HEK293 (cell line): ENCODE measurements around the gene CDHR5.

Experiments used
- BCL11B ChIP-seq: fragments of 450-650 bp; formaldehyde crosslinking; IDR thresholded peaks from 2 replicates; pipeline ENCODE4 v1.5.1; 2016; ENCODE audit warnings: low read depth, missing biosample characterization, missing genetic modification characterization
- FEZF1 ChIP-seq: fragments of 450-650 bp; formaldehyde crosslinking; IDR thresholded peaks from 2 replicates; pipeline ENCODE4 v1.5.1; 2016; ENCODE audit warnings: missing biosample characterization, missing genetic modification characterization
- GLI4 ChIP-seq: fragments of 450-650 bp; formaldehyde crosslinking; IDR thresholded peaks from 2 replicates; pipeline ENCODE4 v1.5.1; 2016; ENCODE audit warnings: missing biosample characterization, missing genetic modification characterization
- GLIS1 ChIP-seq: fragments of 450-650 bp; formaldehyde crosslinking; IDR thresholded peaks from 2 replicates; pipeline ENCODE4 v1.5.1; 2016; ENCODE audit warnings: missing biosample characterization, missing genetic modification characterization
- KLF7 ChIP-seq: fragments of 450-650 bp; formaldehyde crosslinking; IDR thresholded peaks from 2 replicates; pipeline ENCODE4 v1.5.1; 2016; ENCODE audit warnings: missing biosample characterization, missing genetic modification characterization, borderline replicate concordance
- KLF9 ChIP-seq: fragments of 450-650 bp; formaldehyde crosslinking; IDR thresholded peaks from 2 replicates; pipeline ENCODE4 v1.5.1; 2016; ENCODE audit warnings: missing biosample characterization, missing genetic modification characterization, low read depth
- SP3 ChIP-seq: fragments of 450-650 bp; formaldehyde crosslinking; IDR thresholded peaks from 2 replicates; pipeline ENCODE4 v1.5.1; 2016; ENCODE audit warnings: missing biosample characterization, missing genetic modification characterization
- SP7 ChIP-seq: fragments of 450-650 bp; formaldehyde crosslinking; IDR thresholded peaks from 2 replicates; pipeline ENCODE4 v1.5.1; 2016; ENCODE audit warnings: missing biosample characterization, missing genetic modification characterization
- ZBTB8A ChIP-seq: fragments of 450-650 bp; formaldehyde crosslinking; IDR thresholded peaks from 2 replicates; pipeline ENCODE4 v1.5.1; 2016; ENCODE audit warnings: missing biosample characterization, missing genetic modification characterization
- ZNF140 ChIP-seq: fragments of 450-650 bp; formaldehyde crosslinking; IDR thresholded peaks from 2 replicates; pipeline ENCODE4 v1.5.1; 2016; ENCODE audit warnings: missing biosample characterization, missing genetic modification characterization
- ZNF184 ChIP-seq: fragments of 450-650 bp; IDR thresholded peaks from 2 replicates; pipeline ENCODE4 v1.5.1; 2018; ENCODE audit warnings: missing biosample characterization, mild to moderate bottlenecking, missing genetic modification characterization
- ZNF211 ChIP-seq: fragments of 450-650 bp; formaldehyde crosslinking; IDR thresholded peaks from 2 replicates; pipeline ENCODE4 v1.5.1; 2016; ENCODE audit warnings: low read depth, missing biosample characterization, missing genetic modification characterization
- ZNF24 ChIP-seq: fragments of 450-650 bp; formaldehyde crosslinking; IDR thresholded peaks from 2 replicates; pipeline ENCODE4 v1.5.1; 2016; ENCODE audit warnings: missing biosample characterization, missing genetic modification characterization
- ZNF335 ChIP-seq: fragments of 450-650 bp; formaldehyde crosslinking; conservative IDR thresholded peaks from 2 replicates; pipeline ENCODE4 v1.5.1; 2016; ENCODE audit warnings: missing biosample characterization, missing genetic modification characterization
- ZNF341 ChIP-seq: fragments of 450-650 bp; formaldehyde crosslinking; IDR thresholded peaks from 2 replicates; pipeline ENCODE4; 2016; ENCODE audit warnings: low read depth, missing biosample characterization, missing genetic modification characterization
- ZNF561 ChIP-seq: fragments of 450-650 bp; IDR thresholded peaks from 2 replicates; pipeline ENCODE4 v1.5.1; 2018; ENCODE audit warnings: missing biosample characterization, missing genetic modification characterization, borderline replicate concordance
- ZNF629 ChIP-seq: fragments of 450-650 bp; formaldehyde crosslinking; IDR thresholded peaks from 2 replicates; pipeline ENCODE4 v1.5.1; 2017; ENCODE audit warnings: missing biosample characterization, missing genetic modification characterization
- ZNF768 ChIP-seq: fragments of 450-650 bp; formaldehyde crosslinking; IDR thresholded peaks from 2 replicates; pipeline ENCODE4 v1.5.1; 2018; ENCODE audit warnings: missing biosample characterization, mild to moderate bottlenecking, missing genetic modification characterization
- ZNF843 ChIP-seq: fragments of 450-650 bp; formaldehyde crosslinking; IDR thresholded peaks from 2 replicates; pipeline ENCODE4 v1.5.1; 2016; ENCODE audit warnings: missing biosample characterization, missing genetic modification characterization
- ZXDB ChIP-seq: fragments of 450-650 bp; formaldehyde crosslinking; IDR thresholded peaks from 2 replicates; pipeline ENCODE4 v1.5.1; 2016; ENCODE audit warnings: missing biosample characterization, missing genetic modification characterization
- TF ChIP-seq, protein P1 (sequence below): fragments of 450-650 bp; formaldehyde crosslinking; conservative IDR thresholded peaks from 2 replicates; pipeline ENCODE4 v1.5.1; 2016; ENCODE audit warnings: low read depth, missing biosample characterization, missing genetic modification characterization
- TF ChIP-seq, protein P2 (sequence below): fragments of 450-650 bp; formaldehyde crosslinking; IDR thresholded peaks from 2 replicates; pipeline ENCODE4 v1.5.1; 2016; ENCODE audit warnings: missing biosample characterization, missing genetic modification characterization
- TF ChIP-seq, protein P3 (sequence below): fragments of 450-650 bp; formaldehyde crosslinking; conservative IDR thresholded peaks from 2 replicates; pipeline ENCODE4 v1.5.1; 2016; ENCODE audit warnings: low read depth, missing biosample characterization, missing genetic modification characterization

CDHR5 gene

GRCh38 chr11:575996-576768 is 48.6 kb downstream of the CDHR5 start, which contains the start of gene PHRF1 (continued):
- TF ChIP-seq, protein P1, sequence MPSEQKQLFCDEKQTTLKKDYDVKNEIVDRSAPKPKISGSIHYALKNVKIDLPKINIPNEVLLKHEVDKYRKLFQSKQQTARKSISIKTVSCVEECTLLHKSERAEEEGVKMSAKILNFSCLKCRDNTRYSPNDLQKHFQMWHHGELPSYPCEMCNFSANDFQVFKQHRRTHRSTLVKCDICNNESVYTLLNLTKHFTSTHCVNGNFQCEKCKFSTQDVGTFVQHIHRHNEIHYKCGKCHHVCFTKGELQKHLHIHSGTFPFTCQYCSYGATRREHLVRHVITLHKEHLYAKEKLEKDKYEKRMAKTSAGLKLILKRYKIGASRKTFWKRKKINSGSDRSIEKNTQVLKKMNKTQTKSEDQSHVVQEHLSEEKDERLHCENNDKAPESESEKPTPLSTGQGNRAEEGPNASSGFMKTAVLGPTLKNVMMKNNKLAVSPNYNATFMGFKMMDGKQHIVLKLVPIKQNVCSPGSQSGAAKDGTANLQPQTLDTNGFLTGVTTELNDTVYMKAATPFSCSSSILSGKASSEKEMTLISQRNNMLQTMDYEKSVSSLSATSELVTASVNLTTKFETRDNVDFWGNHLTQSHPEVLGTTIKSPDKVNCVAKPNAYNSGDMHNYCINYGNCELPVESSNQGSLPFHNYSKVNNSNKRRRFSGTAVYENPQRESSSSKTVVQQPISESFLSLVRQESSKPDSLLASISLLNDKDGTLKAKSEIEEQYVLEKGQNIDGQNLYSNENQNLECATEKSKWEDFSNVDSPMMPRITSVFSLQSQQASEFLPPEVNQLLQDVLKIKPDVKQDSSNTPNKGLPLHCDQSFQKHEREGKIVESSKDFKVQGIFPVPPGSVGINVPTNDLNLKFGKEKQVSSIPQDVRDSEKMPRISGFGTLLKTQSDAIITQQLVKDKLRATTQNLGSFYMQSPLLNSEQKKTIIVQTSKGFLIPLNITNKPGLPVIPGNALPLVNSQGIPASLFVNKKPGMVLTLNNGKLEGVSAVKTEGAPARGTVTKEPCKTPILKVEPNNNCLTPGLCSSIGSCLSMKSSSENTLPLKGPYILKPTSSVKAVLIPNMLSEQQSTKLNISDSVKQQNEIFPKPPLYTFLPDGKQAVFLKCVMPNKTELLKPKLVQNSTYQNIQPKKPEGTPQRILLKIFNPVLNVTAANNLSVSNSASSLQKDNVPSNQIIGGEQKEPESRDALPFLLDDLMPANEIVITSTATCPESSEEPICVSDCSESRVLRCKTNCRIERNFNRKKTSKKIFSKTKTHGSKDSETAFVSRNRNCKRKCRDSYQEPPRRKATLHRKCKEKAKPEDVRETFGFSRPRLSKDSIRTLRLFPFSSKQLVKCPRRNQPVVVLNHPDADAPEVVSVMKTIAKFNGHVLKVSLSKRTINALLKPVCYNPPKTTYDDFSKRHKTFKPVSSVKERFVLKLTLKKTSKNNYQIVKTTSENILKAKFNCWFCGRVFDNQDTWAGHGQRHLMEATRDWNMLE: peak; percentile 75
- no peak; the same call in 1 of the 2 replicates for TF ChIP-seq GLIS1 (tag by site-specific recombination)
- TF ChIP-seq KLF9 (tag by site-specific recombination): peak; percentile 55; the same call in 1 of the 2 replicates
- TF ChIP-seq FEZF1 (tag by site-specific recombination): peak; percentile 41; the same call in 1 of the 2 replicates
- TF ChIP-seq, protein P2, sequence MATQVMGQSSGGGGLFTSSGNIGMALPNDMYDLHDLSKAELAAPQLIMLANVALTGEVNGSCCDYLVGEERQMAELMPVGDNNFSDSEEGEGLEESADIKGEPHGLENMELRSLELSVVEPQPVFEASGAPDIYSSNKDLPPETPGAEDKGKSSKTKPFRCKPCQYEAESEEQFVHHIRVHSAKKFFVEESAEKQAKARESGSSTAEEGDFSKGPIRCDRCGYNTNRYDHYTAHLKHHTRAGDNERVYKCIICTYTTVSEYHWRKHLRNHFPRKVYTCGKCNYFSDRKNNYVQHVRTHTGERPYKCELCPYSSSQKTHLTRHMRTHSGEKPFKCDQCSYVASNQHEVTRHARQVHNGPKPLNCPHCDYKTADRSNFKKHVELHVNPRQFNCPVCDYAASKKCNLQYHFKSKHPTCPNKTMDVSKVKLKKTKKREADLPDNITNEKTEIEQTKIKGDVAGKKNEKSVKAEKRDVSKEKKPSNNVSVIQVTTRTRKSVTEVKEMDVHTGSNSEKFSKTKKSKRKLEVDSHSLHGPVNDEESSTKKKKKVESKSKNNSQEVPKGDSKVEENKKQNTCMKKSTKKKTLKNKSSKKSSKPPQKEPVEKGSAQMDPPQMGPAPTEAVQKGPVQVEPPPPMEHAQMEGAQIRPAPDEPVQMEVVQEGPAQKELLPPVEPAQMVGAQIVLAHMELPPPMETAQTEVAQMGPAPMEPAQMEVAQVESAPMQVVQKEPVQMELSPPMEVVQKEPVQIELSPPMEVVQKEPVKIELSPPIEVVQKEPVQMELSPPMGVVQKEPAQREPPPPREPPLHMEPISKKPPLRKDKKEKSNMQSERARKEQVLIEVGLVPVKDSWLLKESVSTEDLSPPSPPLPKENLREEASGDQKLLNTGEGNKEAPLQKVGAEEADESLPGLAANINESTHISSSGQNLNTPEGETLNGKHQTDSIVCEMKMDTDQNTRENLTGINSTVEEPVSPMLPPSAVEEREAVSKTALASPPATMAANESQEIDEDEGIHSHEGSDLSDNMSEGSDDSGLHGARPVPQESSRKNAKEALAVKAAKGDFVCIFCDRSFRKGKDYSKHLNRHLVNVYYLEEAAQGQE (tag by site-specific recombination): 0 out of 2 replicates have a peak, but pooled peaks have one; percentile 22
- no peak for TF ChIP-seq ZNF768 (tag by site-specific recombination)
- peak; percentile 72 for TF ChIP-seq ZNF341 (tag by site-specific recombination)
- TF ChIP-seq ZNF561 (tag by site-specific recombination): 0 out of 2 replicates have a peak, but pooled peaks have one; percentile 26
- peak; percentile 41; the same call in 1 of the 2 replicates for TF ChIP-seq ZBTB8A
- 0 out of 2 replicates have a peak, but pooled peaks have one; percentile 38 for TF ChIP-seq GLI4 (tag by site-specific recombination)
- TF ChIP-seq ZNF184 (tag by site-specific recombination): 0 out of 2 replicates have a peak, but pooled peaks have one; percentile 35
- no peak for TF ChIP-seq ZNF211 (tag by site-specific recombination)
- peak; percentile 69 for TF ChIP-seq ZNF629 (tag by site-specific recombination)
- TF ChIP-seq, protein P3, sequence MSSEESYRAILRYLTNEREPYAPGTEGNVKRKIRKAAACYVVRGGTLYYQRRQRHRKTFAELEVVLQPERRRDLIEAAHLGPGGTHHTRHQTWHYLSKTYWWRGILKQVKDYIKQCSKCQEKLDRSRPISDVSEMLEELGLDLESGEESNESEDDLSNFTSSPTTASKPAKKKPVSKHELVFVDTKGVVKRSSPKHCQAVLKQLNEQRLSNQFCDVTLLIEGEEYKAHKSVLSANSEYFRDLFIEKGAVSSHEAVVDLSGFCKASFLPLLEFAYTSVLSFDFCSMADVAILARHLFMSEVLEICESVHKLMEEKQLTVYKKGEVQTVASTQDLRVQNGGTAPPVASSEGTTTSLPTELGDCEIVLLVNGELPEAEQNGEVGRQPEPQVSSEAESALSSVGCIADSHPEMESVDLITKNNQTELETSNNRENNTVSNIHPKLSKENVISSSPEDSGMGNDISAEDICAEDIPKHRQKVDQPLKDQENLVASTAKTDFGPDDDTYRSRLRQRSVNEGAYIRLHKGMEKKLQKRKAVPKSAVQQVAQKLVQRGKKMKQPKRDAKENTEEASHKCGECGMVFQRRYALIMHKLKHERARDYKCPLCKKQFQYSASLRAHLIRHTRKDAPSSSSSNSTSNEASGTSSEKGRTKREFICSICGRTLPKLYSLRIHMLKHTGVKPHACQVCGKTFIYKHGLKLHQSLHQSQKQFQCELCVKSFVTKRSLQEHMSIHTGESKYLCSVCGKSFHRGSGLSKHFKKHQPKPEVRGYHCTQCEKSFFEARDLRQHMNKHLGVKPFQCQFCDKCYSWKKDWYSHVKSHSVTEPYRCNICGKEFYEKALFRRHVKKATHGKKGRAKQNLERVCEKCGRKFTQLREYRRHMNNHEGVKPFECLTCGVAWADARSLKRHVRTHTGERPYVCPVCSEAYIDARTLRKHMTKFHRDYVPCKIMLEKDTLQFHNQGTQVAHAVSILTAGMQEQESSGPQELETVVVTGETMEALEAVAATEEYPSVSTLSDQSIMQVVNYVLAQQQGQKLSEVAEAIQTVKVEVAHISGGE (tag by site-specific recombination): peak; percentile 95
- peak; percentile 89 for TF ChIP-seq SP3 (tag by site-specific recombination)
- TF ChIP-seq KLF7 (tag by site-specific recombination): peak; percentile 43; the same call in 1 of the 2 replicates
- peak; percentile 74 for TF ChIP-seq SP7 (tag by site-specific recombination)
- 0 out of 2 replicates have a peak, but pooled peaks have one; percentile 60 for TF ChIP-seq ZNF843 (tag by site-specific recombination)
- TF ChIP-seq ZXDB (tag by site-specific recombination): peak; percentile 76
- TF ChIP-seq BCL11B (tag by site-specific recombination): no peak
- TF ChIP-seq ZNF335 (tag by site-specific recombination): peak; percentile 49
- no peak for TF ChIP-seq ZNF140
- TF ChIP-seq ZNF24 (tag by site-specific recombination): peak; percentile 75; the same call in 1 of the 2 replicates
